HG02981 (cell line): ENCODE results near the gene ZNF672.
"Not testable (repeated sequence)": the region's sequence is repeated elsewhere in the genome, so short reads cannot be mapped to it uniquely, and the experiment has no call there.

ENCODE experiments used
- ATAC-seq: cut with Tn5 transposase; IDR thresholded peaks from one replicate; pipeline ENCODE4 v1.9.1; 2021; ENCODE audit warnings: mild to moderate bottlenecking, moderate library complexity; ENCODE audit not compliant: unreplicated experiment

The ZNF672 gene

DNA sequence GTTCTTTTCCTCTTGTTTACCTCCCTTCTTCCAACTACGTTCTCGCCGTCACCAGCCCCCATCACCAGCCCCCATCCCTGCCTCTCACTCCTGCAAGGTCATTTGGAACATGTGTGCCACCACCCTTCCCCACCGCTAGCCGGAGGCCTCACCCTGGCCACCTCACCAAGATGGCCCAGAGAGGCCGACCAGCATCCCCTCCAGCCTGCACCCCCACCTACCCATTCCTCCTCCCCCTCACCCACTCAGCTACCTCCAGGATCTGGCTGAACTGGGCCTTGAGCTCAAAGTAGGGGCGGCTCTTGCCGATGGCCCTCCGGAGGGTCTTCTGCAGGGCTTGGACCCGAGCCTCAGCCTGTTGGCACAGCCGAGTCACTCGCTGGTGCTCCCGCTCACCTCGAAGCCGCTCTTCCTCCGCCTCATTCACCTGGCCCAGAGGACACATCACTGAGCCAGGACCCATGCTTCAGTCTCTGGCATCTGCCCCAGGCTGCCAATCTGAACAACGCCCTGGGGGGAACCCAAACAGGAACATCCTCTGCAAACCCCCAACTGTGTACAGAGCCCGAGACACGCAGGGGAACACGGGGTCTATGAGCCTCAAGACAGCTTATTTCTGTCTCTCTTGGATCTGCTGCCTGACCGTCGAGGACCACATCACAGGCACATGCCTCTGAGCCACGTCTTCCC lies 25.1 kb upstream of the ZNF672 start:
- ATAC-seq = no peak

DNA sequence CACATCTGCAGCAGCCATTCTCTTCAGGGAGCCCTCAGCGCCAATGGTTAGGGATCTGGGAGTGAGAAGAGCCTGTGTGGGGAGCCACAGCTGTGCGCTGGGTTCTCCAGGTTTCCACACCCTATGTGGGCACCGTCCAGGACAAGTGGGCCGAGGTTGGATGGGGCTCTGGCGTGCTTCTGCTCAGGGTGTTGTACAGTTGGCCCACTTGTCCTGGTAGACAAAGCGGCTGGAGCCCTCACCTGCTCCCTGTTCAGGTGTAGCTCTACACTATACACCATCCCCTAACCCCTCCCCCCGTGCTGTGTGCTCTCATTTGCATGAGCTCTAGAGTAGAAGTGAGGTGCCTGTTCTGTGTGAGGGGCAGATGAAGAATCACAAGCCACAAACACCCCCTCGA lies 24.5 kb upstream of the ZNF672 start:
- no peak for ATAC-seq

DNA sequence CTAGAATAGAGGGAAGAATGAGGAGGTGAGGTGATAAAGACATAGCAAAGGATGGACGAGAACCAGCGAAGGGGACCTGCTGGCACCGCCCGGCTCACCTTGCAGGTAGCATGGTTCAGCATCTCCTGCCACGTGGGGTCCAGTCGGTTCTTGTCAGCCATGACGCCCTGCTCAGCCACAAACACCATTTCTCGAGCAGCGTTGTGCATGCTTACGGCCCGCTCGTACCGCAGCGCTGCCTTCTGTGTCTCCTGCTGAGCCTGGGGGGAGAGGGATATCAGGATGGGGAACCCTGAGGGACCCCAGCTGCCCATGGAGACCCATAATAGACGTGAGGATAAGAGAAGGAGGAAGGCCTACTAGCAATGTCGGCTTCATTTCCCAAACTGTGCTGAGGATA lies 23.7 kb upstream of the ZNF672 start:
- ATAC-seq = no peak

- ATAC-seq = no peak
Measured at GRCh38 chr1:248815407-248816034, 22.5 kb upstream of the ZNF672 start.

DNA sequence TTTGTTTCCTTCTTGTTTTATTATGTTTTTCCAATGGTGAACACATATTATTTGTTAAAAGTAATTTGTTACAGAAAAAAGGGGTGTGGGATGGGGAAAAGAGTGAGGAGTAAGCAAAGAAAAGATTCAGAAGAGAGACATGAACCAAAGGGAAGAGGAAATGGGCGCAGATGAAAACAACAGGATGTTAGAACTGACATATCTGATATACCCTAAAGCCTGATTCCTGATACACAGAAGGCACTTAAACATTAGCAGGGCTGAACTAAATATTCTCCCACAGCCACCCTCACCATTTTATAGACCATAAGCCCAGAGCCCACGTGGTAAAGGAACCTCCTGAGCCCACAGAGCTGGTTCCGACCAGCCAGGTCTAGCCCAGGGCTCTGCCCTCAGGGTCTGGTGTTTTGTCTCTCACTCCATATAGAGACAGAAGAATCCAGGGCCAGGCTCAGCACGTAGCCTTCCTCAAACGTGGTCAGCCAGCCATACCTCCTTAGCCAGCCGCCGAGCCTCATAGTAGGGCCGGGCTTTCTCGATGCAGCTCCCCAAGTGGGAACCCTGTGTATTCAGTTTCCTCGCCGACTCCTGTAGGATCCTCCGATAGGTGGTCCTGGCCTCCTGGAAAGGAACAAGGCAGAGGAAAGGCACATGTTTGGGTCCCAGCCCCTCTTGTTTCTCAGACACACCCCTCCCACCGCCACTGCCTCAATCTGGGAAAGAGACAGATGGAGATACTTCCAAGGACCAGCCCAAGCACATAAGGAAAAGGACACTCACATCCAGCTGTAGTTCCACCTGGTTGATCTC lies 21.8 kb upstream of the ZNF672 start:
- no peak for ATAC-seq

DNA sequence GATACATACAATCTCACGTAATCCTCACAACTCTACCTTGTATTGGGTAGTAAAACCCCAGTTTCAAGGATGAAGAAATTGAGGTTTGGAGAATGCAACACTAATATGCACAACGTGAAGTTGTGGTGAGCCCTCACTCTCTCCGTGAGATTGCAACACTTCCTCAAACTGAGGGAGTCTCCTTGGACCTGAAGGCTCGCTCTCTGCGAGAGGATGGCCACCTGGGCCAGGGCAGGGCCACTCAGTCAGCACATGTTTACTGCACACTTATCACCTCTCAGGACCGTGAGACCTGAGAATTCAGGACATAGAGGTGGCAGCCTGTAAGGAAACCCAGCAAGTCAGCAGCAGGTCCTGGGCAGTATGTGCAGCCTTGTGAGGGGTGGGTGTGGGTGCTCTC lies 21.0 kb upstream of the ZNF672 start:
- no peak for ATAC-seq

DNA sequence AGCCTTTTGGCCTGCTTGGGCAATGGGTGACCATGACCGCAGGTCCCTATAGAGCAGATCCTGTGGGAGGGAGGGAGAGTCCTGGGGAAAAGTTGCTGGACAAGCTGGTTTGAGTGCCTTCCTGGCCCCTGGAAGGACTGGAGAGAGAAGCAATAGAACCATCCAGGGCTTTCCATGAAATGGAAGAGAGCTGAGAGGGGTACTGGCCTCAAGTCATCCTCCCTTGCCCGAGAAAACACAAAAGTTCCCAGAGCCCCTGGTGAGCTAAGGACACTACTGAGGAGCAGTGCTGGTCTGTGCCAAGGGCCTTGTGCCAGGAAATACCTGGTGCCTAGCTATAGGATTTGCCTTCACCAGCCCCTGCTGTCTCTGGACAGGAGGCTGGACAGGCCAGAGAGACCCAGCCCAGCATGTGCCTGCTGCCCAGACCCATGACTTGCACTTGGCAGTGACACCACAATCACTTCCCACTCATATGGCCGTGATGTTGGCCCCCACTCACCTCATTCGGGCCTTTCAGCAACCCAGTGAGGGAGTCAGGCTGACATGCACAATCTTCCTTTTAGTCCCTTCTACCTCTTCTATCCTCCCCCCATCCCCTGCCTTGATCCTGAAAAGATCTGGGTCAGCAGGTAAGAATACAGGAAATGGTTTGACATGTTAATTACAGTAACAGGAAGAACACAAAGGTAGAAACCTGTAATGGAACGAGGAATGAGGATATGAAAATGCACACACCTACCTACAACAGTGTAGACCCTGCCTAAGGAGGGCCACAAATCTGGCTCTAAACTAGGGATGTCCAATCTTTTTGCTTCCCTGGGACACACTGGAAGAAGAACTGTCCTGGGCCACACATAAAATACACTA lies 19.3 kb upstream of the ZNF672 start:
- no peak for ATAC-seq

DNA sequence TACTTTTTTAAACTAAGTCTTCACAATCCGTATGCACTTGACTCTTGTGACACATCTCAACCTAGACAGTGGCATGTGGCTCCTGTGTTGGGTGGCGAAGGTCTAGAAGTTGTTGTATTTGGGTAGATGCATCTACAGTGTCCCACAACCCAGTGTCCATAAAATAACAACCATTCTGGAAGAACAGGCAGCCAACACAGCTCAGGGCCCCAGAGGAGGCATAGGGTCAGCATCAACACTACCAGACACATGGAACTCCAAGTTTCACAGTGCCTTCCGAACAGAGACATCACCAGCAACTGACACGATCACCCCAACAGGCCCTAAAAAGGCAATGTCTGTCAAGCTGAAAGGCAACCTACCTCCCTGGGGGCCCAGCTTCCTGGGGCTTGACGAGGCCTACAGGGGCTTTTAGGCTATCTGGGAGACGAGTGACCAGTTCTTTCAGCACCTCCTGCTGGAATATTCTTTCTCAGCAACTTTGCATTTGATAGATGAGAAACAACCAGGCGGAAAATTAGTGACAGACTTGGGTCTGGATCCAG lies 17.9 kb upstream of the ZNF672 start:
- ATAC-seq = no peak

GRCh38 chr1:248821101-248821500 lies 16.9 kb upstream of the ZNF672 start:
- no peak for ATAC-seq

GRCh38 chr1:248821641-248822040 lies 16.4 kb upstream of the ZNF672 start:
- ATAC-seq = no peak

DNA sequence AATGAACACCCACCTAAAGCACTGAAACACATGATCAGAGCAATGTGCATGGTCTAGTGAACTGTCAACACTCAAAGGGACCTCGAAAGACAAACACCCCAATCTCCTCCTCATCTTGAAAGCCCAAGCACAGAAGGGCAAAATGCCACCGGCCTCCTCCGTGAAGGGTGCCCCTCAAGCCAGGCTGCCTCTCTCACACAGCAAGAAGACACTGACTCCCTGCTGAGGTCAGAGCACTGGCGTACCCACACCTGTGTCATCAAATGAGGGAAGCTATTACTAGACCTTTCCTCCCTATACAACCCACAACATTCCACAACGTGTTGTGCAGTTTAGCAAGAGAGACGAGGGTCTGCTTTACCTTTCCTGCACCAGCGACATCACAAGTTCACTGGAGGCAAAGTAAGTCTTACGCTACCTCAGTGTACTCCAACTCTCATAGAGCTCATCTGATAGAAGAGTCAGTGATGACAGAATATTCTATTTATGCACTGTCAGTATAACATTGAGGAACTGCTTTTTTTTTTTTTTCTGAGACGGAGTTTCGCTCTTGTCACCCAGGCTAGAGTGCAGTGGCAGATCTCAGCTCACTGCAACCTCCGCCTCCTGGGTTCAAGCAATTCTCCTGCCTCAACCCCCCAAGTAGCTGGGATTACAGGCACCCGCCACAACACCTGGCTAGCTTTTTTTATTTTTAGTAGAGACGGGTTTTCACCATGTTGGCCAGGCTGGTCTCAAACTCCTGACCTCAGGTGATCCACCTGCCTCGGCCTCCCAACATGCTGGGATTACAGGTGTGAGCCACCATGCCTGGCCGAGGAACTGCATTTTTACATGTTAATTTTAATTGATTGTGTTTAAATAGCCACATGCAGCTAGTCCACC lies 15.6 kb upstream of the ZNF672 start:
- no peak for ATAC-seq

GRCh38 chr1:248823517-248824001 lies 14.5 kb upstream of the ZNF672 start:
- ATAC-seq = no peak

DNA sequence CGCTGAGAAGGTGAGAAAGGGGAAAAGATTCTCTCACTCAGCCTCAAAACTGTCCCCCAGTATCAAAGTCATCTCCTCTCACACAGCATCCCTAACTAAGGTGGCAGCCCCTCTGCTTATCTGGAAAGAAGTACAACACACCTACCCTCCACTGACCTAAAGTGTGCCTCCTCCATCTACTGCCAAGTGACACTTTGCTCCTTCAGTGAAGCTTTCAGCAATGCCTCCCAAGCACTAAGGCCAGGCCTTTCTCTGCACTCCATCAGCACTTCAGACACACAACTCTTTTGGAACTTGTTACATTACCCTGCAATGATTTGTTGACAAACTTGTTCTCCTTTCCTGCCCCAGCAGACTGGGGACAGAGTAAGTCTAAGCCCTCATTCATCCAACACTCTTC lies 13.7 kb upstream of the ZNF672 start:
- no peak for ATAC-seq

GRCh38 chr1:248824701-248825100 lies 13.3 kb upstream of the ZNF672 start:
- no peak for ATAC-seq

DNA sequence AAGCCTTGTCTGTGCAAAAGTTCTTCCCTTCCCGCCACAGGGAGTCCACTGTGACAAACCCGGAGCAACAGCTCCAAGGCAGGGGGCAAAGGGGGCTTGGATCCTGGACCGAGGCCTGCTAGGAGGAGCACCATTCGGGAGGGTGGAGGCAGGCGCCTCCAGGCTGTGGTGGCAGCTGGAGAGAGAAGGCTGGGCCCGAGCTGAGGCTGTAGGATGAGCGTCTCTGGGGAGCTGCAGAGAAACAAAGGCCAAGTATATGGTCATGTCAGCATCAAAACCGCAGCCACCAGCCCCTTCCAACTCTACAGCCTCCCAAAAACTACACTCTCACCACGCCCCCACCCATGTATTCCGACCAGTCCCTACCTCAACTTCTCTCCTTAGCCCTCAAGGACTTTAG lies 12.9 kb upstream of the ZNF672 start:
- ATAC-seq = no peak

DNA sequence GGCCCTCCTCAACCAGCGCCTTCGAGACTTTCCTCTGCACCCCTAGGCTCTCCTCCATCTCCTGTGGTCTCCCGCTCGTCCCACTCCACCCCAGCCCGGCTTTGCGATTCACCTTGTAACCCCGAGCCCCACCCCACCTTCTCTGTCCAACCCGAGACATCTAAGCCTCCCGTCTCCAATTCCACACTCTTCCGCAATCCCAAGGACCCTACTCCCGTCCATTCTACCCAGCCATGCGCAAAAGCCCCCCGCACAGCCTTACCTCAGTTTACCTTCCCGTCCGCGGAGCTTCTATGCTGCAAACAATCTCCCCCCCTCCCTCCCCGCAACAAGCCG lies 12.5 kb upstream of the ZNF672 start:
- ATAC-seq = peak; percentile 6

- ATAC-seq = peak; percentile 90
Measured at GRCh38 chr1:248825909-248826760, 11.9 kb upstream of the ZNF672 start, which contains the start of gene SH3BP5L. SH3BP5L (minus strand) TSS chr1:248825915; CDS start chr1:248824935, 980 bp downstream.

GRCh38 chr1:248828845-248829244 lies 9.2 kb upstream of the ZNF672 start:
- no peak for ATAC-seq

GRCh38 chr1:248830718-248831017 lies 7.4 kb upstream of the ZNF672 start:
- ATAC-seq = not testable (repeated sequence)
